ENCODE data around the gene MED29. TPM values are rescaled to one million over a fixed set of nuclear protein-coding genes. Genes with fewer than 3 reads are reported as not detected.

MED29 gene
- total RNA-seq, 1 donor from 2014 or later, result 15.2 TPM

- DNase-seq, result no peak
Measured at GRCh38 chr19:39430675-39431593, 39.8 kb downstream of the MED29 start.

- no peak for DNase-seq
Measured at GRCh38 chr19:39432677-39433025, 41.5 kb downstream of the MED29 start.

- no peak for DNase-seq
Measured at GRCh38 chr19:39433480-39434079, 42.4 kb downstream of the MED29 start.

- no peak for DNase-seq
Measured at GRCh38 chr19:39434123-39435076, 43.2 kb downstream of the MED29 start.

- peak; percentile 99 for DNase-seq
Measured at GRCh38 chr19:39435499-39436349, 44.5 kb downstream of the MED29 start, which contains the start of gene RPS16. Gene RPS16, minus strand, starts transcription at chr19:39435949. Its CDS starts 54 bp downstream, at chr19:39435895.

GRCh38 chr19:39436350-39436716 is 45.2 kb downstream of the MED29 start:
- no peak for DNase-seq

- no peak for DNase-seq
Measured at GRCh38 chr19:39438270-39438934, 47.2 kb downstream of the MED29 start.

GRCh38 chr19:39444598-39445195 is 53.5 kb downstream of the MED29 start:
- no peak for DNase-seq

GRCh38 chr19:39445196-39446111 is 54.3 kb downstream of the MED29 start, which contains the start of gene SUPT5H:
Gene SUPT5H, plus strand, starts transcription at chr19:39445582. Its CDS starts 309 bp downstream, at chr19:39445891.
- peak; percentile 99 for DNase-seq

GRCh38 chr19:39446365-39447084 is 55.3 kb downstream of the MED29 start:
- no peak for DNase-seq

- DNase-seq, result no peak
Measured at GRCh38 chr19:39448271-39448670, 57.1 kb downstream of the MED29 start.

- DNase-seq, result no peak
Measured at GRCh38 chr19:39449116-39449797, 58.1 kb downstream of the MED29 start.

Small RNA genes lying within 50 kb of the gene (small RNA-seq; reads per million reads assigned to genes)
- 0.11 reads per million for gene AC011445.2 (ENCODE audit: low replicate concordance)
- gene MIR4530 (ENCODE audit: low replicate concordance), result not detected
- not detected for gene RN7SL566P (ENCODE audit: low replicate concordance)

Other genes starting within 250 kb of the MED29 start
- 4.5 TPM for gene NCCRP1, start 194.4 kb upstream of the MED29 start, total RNA-seq
- not detected for gene SYCN, start 187.1 kb upstream of the MED29 start, total RNA-seq
- gene IFNL3, start 146.4 kb upstream of the MED29 start, total RNA-seq, result not detected
- gene IFNL4, start 142.5 kb upstream of the MED29 start, total RNA-seq, result not detected
- gene IFNL2, start 123.0 kb upstream of the MED29 start, total RNA-seq, result not detected
- not detected for gene IFNL1, start 95.0 kb upstream of the MED29 start, total RNA-seq
- 0.92 TPM for gene LRFN1, start 70.5 kb upstream of the MED29 start, total RNA-seq
- 8.2 TPM for gene GMFG, start 55.3 kb upstream of the MED29 start, total RNA-seq
- 36.4 TPM for gene SAMD4B, start 49.0 kb upstream of the MED29 start, total RNA-seq
- gene PAF1, start 272 bp upstream of the MED29 start, total RNA-seq, result 18.9 TPM
- 24.5 TPM for gene ZFP36, start 15.5 kb downstream of the MED29 start, total RNA-seq
- gene PLEKHG2, start 21.3 kb downstream of the MED29 start, total RNA-seq, result 20.9 TPM
- 106 TPM for gene RPS16, start 44.6 kb downstream of the MED29 start, total RNA-seq
- gene SUPT5H, start 54.2 kb downstream of the MED29 start, total RNA-seq, result 62.2 TPM
- 27.1 TPM for gene TIMM50, start 89.5 kb downstream of the MED29 start, total RNA-seq
- not detected for gene DLL3, start 107.6 kb downstream of the MED29 start, total RNA-seq
- not detected for gene SELENOV, start 123.8 kb downstream of the MED29 start, total RNA-seq
- gene EID2B, start 141.5 kb downstream of the MED29 start, total RNA-seq, result 5.0 TPM
- gene EID2, start 148.8 kb downstream of the MED29 start, total RNA-seq, result 15.0 TPM
- gene LGALS13, start 211.1 kb downstream of the MED29 start, total RNA-seq, result not detected

All from tongue (tissue), 3 donors.